GM19240 (cell line): ENCODE results near the gene MYCBP2.
"Not testable (repeated sequence)": the region's sequence is repeated elsewhere in the genome, so short reads cannot be mapped to it uniquely, and the experiment has no call there.

Source experiments
- DNase-seq: peaks from one replicate; pipeline ENCODE4 v3.0.0; 2011; ENCODE audit warnings: low spot score; ENCODE audit not compliant: insufficient read length

Gene MYCBP2

DNA sequence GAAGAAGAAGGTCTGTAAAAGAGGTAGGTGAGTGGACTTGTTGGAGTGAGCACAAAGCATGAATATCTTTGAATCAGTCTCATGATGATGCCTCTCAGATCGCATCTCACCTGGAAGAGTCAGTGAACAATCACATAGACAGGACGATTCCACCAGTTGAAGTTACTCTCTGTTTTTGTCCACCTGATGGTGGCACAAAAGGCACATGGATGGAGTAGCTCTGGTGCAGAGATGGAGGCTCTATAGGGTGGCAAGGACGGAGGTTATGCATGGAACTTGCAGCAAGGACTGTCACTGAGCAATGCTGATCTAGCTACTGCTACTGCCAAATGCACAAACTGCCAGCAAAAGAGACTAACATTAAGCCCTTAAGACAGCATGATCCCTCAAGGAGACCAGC lies 10.3 kb upstream of the MYCBP2 start:
- no peak for DNase-seq

DNA sequence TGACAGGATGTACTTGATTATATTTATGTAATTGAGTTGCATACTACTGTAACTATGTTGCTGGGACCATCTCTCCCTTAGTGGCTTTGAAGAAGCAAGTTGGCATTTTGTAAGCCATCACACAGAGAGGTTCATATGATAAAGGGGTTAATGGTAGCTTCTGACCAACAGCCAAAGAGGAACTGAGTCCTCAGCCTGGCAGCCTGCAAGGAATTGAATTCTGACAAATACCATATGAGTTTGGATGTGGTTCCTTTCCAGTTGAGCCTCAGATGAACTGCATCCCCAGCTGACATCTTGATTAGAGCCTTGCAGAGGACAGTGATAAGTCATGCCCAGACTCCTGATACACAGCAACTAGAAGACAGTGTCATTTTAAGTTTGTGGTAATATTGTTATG lies 8.6 kb upstream of the MYCBP2 start:
- DNase-seq: no peak

DNA sequence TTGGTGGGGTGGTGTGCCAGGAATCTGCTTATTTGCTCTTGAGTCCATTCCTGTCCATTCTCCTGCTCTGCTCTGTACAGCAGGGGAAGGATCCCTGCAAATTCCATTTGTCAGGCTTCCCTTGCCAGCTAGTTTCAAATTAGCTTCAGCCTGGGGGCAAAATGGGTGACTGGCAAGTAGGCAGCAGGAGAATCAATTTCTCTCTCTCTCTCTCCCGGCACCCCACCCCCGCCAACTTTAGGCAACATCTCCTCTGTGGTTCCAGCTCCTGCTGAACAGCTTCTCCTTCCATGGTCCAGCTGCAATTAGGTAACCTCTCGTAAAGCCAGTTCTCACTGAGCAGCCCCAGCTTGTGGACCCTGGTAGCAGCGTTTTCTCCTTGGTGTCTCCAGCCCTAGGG lies 6.7 kb upstream of the MYCBP2 start:
- DNase-seq: no peak

DNA sequence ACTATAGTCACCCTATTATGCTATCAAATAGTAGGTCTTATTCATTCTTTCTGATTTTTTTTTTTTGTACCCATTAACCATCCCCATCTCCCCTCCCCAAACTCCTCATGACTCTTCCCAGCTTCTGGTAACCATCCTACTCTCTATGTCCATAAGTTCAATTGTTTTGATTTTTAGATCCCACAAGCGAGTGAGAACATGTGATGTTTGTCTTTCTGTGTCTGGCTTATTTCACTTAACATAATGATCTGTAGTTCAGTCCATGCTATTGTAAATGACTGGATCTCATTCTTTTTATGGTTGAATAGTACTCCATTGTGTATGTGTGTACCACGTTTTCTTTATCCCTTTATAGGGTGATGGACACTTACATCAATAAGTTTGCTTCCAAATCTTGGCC lies 4.5 kb upstream of the MYCBP2 start:
- DNase-seq: no peak

DNA sequence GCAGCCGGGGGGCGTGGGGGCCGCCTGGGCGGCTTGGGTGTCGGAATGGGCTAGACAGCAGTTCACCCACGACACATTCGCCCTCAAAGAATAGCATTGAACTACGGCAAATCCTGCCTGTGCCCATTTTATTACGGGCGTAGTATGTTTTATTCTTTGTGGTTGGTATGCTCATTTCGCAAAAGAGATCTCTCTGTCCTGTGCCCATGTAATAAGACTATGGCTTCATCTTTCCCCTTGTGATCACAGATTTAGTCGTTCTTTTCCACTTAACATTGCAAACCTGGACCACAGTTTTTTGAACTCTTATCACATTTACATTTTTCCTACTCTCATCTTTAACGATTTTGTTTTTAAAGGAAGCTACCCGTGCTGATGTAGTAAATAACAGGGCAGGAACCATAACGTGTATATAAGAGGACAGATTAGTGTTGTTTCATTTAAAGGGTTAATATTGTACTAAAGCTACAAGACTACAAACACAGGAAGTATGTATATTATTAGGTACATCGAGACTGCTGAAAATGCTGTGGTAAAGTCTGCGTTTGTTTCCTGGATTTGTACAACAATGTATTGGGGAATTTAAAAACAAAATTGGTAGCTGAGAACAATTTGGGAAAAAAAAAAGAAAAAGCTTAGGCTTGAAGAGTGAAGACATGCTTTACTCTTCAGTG lies 3.2 kb upstream of the MYCBP2 start:
- no peak for DNase-seq

DNA sequence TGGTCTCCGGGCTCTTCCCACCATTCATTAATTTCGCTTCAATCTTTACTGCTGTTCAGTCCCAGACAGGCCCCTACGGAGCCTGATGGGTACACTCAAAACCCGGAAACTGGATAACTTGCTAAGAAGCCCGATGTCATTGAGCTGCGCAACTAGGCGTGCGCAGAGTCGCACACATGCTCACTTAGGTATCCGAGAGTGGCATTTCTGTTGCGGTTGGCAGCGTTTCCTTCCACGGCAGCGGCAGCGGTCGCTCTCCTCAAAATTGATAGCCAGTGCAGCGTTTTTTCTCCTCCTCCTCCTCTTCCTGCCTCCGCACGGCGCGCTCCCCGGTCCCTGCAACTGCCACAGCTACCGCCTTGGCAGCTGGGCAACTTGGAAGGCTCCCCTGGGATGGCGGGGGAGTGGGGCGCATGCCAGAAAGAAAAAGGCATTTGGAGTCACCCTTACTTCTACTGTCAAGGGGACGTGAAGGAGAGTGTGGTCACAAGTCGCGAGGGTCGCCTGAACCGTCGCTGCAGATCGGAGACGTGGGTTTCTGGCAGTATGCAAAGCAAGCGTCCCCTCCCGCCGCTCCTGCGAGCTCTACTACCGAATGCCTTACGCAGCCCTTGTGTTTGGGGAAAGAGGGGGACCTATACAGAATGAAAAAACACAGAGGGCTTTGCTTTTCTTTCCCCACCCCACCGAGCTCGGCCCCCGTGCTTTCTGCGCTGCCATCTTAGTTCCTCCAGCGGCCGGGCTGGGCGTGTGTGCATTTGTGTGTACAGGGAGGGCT lies 2.4 kb upstream of the MYCBP2 start:
- DNase-seq: peak; percentile 53

DNA sequence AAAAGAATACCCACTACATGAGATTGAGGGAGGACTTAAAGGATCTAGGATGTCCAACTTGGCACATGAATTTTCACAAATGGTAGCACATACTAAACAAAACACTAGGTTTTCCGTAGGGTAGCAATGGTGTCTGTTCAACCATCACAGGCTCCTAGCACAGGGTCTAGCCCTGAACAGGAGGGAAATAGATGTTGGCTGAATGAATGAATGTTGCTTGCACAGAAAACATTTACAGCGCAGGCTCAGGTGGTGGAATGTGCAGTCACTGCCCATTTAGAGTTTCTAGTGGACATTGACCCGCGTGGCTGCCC lies 1.9 kb upstream of the MYCBP2 start:
- DNase-seq: no peak

DNA sequence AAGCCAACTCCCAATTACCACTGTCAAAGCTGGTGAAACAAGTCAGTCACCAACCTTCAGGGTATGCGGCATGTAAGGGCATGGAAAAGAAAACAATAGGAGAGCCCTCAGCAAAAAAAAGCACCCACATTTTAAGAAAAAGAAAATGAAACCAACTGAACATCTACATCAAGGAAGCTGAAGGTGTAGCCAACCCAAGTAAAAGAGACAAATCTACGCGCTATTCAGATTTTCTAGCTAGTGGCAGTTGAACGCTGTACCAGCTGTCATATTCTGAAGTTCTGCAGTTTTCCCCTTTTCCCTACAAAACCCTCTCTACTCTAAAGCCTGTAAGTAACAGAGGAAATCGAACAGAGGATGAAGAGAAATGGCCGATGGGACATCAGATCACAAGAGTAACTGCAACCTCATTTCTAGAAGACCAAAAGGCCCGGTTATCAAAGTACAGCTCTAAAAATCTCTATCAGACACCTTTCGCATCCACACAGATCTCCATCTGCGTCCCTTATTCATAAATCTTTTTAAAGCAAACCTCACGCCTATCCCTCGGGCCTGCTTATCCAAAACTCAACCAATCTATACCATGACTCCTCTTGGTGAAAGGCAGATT lies 1.4 kb downstream of the MYCBP2 start:
- no peak for DNase-seq

DNA sequence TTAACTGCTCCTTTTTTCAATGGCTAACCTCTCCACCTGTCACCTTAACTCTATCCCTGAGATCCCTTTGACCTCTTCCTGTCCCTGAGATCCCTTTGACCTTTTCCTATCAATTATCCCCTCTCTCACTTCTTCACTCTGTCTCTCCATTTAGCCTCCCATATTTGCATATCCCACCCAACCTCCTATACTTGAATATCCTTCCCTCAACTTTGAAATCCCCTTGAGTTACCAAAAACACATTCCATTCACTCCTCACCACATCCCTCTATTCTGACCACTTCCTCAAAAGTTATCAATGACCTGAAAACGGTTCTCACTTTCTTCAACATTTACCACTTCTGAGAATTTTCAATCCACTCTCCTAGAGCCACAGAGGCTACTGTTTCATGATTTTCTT lies 3.0 kb downstream of the MYCBP2 start:
- no peak for DNase-seq

DNA sequence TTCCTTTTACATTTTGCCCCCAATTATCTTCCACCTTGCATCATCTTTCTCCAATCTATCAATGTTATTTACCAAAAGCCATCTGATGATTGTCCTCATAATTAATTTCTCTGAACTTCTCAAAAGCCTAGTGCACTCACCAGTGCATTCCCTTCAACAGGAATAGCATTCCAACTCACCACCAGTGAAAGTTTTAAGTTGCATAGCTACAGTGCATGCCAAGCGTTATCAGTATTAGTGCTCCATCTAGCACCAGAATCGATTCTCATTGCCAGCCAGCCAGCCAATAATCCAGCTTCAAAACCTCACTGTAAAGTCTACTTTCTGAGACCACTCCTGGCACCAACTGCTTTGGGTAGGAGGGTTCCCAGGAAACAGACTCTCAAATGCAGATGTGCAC lies 7.4 kb downstream of the MYCBP2 start:
- DNase-seq: no peak

DNA sequence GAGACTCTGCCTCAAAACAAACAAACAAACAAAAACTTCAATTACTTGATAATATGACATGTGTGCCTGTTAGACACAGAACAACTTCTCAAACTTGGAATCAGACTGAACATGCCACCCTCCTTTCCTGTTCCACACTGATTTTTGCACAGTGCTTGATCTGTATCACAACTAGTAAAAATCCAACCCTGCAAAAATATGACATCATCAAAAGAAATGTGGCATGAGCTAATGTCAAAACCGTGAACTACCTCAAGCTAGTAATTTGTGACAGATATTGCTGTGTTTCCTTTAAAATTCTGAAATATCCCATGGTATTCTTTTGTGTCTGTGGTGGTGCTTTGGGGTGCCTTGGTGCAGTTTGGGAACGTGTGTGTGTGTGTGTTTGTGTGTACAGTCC lies 8.2 kb downstream of the MYCBP2 start:
- no peak for DNase-seq

DNA sequence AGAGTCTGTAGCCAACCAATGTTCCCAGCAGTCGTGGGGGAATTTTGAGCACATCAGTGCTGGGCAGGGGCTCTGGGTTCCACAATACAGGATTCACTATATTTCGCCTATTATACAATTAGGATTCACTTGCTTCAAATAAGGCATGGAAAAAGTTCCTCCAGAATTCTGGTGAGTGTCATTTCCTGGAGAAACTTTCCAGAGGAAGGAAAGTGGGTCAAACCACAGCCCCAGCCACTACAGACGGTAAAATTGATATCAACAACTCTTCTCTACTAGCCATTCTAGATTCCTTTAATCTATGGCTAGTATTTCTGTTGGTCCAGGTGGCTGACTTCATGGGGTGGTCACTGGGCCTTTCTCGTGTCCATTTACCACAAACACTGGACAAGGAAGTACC lies 10.5 kb downstream of the MYCBP2 start:
- no peak for DNase-seq

DNA sequence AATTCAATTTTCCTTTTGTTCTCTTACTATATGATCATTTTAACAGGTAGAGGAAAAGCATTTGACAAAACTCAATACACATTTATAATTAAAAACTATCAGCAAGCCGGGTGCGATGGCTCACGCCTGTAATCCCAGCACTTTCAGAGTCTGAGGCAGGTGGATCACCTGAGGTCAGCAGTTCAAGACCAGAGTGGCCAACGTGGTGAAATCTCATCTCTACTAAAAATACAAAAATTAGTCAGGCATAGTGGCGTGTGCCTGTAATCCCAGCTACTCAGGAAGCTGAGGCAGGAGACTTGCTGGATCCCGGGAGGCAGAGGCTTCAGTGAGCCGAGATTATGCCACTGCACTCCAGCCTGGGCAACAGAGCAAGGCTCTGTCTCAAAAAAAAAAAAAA lies 11.4 kb downstream of the MYCBP2 start:
- not testable (repeated sequence) for DNase-seq

DNA sequence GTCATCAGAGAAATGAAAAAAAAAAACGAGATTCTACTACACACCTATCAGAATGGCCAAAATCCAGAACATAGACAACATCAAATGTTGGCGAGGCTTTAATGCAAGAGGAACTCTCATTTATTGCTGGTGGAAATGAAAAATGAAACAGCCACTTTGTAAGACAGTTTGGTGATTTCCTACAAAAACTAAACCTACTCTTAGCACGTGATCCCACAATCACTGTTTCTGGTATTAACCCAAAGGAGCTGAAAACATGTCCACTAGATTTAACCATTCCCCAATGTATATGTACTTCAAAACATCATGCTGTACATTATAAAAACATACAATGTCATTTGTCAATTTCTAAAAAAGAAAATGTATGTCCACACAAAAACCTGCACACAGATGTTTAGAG lies 13.0 kb downstream of the MYCBP2 start:
- no peak for DNase-seq

DNA sequence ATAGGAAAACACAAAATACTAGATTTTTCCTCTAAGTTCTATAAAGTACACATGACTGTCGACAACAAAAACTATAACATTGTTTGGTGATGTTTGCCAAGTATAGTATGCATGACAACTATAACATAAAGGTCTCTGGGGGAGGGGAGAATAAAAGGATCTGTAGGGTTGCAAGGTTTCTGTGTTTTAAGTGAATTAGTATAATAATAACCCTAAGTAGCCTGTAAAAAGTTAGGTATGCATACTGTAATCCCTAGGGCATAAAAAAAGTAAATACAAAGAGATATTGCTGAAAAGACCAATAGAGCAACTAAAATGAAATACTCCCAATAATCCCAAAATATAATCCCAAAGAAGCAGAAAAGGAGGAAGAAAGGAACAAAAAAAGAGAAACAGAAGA lies 14.6 kb downstream of the MYCBP2 start:
- no peak for DNase-seq

DNA sequence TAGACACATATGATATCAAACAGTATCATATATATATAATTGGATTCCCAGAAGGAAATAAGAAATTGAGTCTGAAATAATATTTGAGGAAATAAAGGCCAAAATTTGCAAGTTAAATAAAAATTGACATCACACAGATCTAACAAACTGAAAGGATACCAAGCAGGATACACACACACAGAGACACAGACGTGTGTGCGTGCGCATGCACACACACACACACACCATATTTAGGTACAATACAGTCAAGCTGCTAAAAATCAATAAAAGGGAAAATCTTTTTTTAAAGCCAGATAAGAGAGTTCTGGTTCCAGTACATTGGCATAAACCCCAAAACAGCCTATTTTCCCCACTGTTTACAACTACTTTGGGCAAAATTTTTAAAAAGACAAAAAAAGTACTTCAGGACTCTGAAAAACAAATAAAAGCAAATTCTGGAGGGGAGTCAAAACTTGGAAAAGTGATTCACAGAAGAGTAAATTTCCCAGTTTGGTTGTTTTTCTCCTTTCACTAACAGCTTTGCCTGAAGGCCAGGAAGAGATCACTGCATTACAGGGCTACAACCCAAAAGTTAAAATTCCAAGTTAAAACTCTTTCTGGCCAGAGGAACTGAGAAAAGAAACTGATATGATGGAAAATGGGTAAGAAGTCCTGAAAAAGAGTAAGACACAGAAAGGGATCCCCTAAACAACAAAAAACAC lies 16.2 kb downstream of the MYCBP2 start:
- DNase-seq: no peak

DNA sequence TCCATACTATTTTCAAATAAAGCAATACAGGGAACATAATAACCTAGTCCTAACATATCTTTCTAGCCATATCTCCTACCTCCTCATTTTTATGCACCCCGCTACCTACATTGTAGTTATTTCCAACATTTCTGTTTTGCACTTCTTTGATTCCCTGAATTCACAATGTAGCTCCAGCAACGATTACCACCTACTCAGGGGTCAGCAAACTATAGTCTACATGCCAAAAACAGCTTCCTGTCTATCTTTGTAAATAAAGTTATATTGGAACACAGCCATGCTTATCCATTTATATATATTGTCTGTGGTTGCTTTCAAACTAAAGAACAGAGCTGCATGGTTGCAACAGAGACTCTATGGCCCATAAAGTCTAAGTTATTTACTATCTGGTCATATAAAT lies 16.7 kb downstream of the MYCBP2 start:
- no peak for DNase-seq

DNA sequence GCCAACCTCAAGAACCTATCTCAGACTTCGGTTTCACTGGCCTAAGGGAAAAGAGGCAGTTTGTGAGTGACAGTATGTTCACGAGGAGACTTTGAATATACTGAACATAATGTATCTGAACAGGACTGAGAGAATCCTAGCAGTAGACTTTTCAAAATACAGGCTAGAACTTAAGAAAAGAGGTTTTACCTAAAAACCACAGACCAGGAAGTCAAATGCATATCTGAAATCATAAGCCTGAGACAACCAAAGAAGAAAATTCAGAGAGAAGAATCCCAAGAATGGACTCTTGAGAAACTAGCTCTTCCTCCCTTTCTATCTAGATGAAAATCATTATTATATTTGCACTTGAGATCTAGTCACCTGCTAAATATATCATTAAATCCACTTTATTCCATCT lies 17.6 kb downstream of the MYCBP2 start:
- DNase-seq: no peak

DNA sequence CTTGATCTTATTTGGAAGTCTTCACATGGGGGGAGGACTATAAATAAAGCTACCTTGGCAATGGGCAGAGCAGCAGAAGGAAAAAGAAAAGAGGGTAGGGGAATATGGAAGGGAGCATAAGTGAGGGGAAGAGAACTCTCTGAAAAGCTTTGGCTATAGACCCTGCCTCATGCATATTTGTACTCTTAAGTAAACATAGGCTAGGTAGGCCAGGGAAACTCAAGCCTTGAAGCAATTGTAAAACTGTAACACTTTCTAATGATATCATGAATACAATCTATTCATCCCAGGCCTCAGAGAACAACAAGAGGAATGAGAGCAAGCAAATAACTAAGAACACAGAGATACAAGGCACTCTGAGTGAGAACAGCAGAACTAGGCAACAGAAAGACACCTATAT lies 20.4 kb downstream of the MYCBP2 start:
- DNase-seq: no peak

DNA sequence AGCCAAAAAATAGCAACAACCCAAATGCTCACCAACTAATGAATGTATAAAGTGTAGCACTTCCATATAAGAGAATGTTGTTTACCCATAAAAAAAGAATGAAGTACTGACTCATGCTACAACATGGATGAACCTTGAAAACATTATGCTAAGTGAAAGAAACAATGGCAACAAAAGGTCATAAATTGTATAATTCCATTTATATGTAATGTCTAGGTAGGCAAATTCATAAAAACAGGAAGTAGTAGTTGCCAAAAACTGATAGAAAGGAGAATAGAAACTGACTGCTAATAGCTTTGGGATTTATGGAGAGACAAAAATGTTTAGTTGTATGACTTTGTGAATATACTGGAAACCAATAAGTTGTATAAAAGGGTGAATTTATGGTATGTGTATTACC lies 21.6 kb downstream of the MYCBP2 start:
- DNase-seq: no peak

DNA sequence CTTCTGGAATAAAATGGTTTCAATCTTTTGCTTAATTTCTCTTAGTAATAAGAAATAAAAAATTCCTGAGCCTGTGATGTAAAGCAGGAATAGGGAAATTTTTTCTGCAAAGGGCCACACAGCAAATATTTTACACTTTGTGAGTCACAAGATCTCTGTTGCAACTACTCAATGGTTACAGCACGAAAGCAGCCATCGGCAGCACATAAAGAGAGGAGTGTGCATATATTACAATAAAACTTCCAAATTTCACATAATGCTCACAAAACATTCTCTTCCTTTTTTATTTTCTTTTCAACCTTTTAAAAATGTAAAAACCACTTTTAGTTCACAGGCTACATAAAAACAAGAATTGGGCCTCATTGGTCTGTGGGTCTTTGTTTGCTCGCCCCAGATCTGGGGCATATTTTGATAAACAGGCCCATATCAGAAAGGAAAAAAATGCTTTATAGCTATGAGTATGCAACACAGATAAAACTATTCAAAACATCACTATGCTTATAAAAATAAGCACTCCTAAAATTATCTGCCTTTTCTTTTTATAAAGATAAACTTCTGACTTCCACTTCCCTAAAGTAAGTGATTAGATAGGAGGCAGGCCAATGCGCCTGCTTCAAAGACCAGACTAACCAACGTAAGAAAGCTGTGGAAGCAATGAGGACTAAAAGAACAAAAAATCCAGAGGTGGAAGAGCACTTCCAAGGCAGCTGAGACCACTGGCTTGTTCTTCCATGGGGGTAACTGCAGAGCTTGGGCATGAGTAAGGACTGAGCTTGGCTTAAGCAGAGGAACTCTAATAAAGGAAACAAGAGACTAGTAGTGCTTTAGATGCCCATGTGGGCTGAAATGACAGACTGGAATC lies 26.5 kb downstream of the MYCBP2 start:
- no peak for DNase-seq
